ENCODE measurements around the gene FKBP1B. TPM values are rescaled to one million over a fixed set of nuclear protein-coding genes. Genes with fewer than 3 reads are reported as not detected.

The FKBP1B gene
- total RNA-seq, 2 experiments from 2014 or later = 0.47 TPM; not detected in 1

DNA sequence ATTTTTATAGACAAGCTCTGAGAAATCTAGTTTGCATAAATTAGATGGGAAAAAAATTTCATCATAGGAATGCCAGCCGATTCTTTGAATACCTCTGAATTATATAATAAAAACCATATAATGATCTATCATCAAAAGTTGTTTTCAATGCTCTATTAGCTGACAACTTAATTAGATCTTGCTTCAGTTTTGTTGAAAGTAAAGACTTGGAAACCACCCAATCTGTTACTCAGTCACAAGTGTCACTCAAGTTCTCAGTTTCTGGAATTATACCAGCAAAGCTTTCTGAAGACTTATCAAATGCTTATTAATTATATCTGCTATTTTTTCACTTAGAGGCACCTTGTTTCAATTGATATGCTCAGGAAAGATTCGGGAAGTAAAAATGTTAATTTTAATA, 52.5 kb downstream of the FKBP1B start:
- Histone ChIP-seq H3K4me1 (ENCODE audit: insufficient read depth, low read length) (no peaks in the 10 kb centered on the region), H3K36me3 (ENCODE audit: insufficient read depth, low read length) (peaks cover 8% of the 10 kb centered on the region), H3K9me3 (ENCODE audit: control insufficient read depth in 1 of 2, insufficient read depth in 1 of 2, low read length in 2 of 2) (peaks cover 0 to 13% of the 10 kb centered on the region in 2 experiments), H3K27ac (ENCODE audit: low read depth in 1 of 2, low read length in 2 of 2) (no peak overlapping the region), H3K27me3 (ENCODE audit: control insufficient read depth in 1 of 2, insufficient read depth in 2 of 2, low read length in 2 of 2) (no peaks in the 10 kb centered on the region), H3K4me3 (ENCODE audit: low read length) (no peak overlapping the region)
- Mint-ChIP-seq H3K4me1 (ENCODE audit: low read depth) (no peaks in the 10 kb centered on the region), H3K4me3 (no peak overlapping the region), H3K36me3 (ENCODE audit: low read depth) (peaks cover 49% of the 10 kb centered on the region), H3K9me3 (peaks cover 7% of the 10 kb centered on the region), H3K27me3 (no peaks in the 10 kb centered on the region), H3K27ac (no peak overlapping the region)
- CTCF ChIA-PET = no interaction called here
- intact Hi-C loops (cut with DNase I, micrococcal nuclease) = no loop called here
- TF ChIP-seq CTCF (IDR thresholded peaks at IDR 0.05) = no peak
- POLR2A ChIA-PET = no interaction called here
- no peak for ATAC-seq (ENCODE audit: poor library complexity)
- no peak for DNase-seq

- CTCF ChIA-PET = no interaction called here
- POLR2A ChIA-PET = no interaction called here
- intact Hi-C loops (cut with DNase I, micrococcal nuclease) = no loop called here
Measured at GRCh38 chr2:24102677-24103076, 53.1 kb downstream of the FKBP1B start.

GRCh38 chr2:24104110-24104650, 54.6 kb downstream of the FKBP1B start:
- H3K27me3 ChIP-seq (ENCODE audit: control insufficient read depth in 1 of 2, insufficient read depth in 2 of 2, low read length in 2 of 2) = no peaks in the 10 kb centered on the region
- no peak overlapping the region for H3K4me3 Mint-ChIP-seq
- peaks cover 8% of the 10 kb centered on the region for H3K36me3 ChIP-seq (ENCODE audit: insufficient read depth, low read length)
- no peak overlapping the region for H3K4me3 ChIP-seq (ENCODE audit: low read length)
- H3K27me3 Mint-ChIP-seq = no peaks in the 10 kb centered on the region
- peaks cover 13% of the 10 kb centered on the region for H3K9me3 Mint-ChIP-seq
- H3K4me1 ChIP-seq (ENCODE audit: insufficient read depth, low read length) = no peaks in the 10 kb centered on the region
- intact Hi-C loops (cut with DNase I, micrococcal nuclease) = no loop called here
- H3K27ac ChIP-seq (ENCODE audit: low read depth in 1 of 2, low read length in 2 of 2) = no peak overlapping the region
- ATAC-seq (ENCODE audit: poor library complexity) (no peak), DNase-seq (no peak)
- peaks cover 52% of the 10 kb centered on the region for H3K36me3 Mint-ChIP-seq (ENCODE audit: low read depth)
- ChIA-PET CTCF (no interaction called here), POLR2A (no interaction called here)
- TF ChIP-seq CTCF (IDR thresholded peaks at IDR 0.05) = no peak
- H3K4me1 Mint-ChIP-seq (ENCODE audit: low read depth) = no peaks in the 10 kb centered on the region
- peaks cover 0 to 18% of the 10 kb centered on the region in 2 experiments for H3K9me3 ChIP-seq (ENCODE audit: control insufficient read depth in 1 of 2, insufficient read depth in 1 of 2, low read length in 2 of 2)
- H3K27ac Mint-ChIP-seq = no peak overlapping the region

More at GRCh38 chr2:24102677-24103076, 53.1 kb downstream of the FKBP1B start:
- no peak for TF ChIP-seq CTCF (IDR thresholded peaks at IDR 0.05)
- peaks cover 0 to 13% of the 10 kb centered on the region in 2 experiments for H3K9me3 ChIP-seq (ENCODE audit: control insufficient read depth in 1 of 2, insufficient read depth in 1 of 2, low read length in 2 of 2)
- H3K4me1 Mint-ChIP-seq (ENCODE audit: low read depth) = no peaks in the 10 kb centered on the region
- H3K4me3 ChIP-seq (ENCODE audit: low read length) = no peak overlapping the region
- H3K9me3 Mint-ChIP-seq = peaks cover 12% of the 10 kb centered on the region
- ATAC-seq (ENCODE audit: poor library complexity) (no peak), DNase-seq (no peak)
- H3K36me3 ChIP-seq (ENCODE audit: insufficient read depth, low read length) = peaks cover 8% of the 10 kb centered on the region
- no peaks in the 10 kb centered on the region for H3K4me1 ChIP-seq (ENCODE audit: insufficient read depth, low read length)
- no peaks in the 10 kb centered on the region for H3K27me3 ChIP-seq (ENCODE audit: control insufficient read depth in 1 of 2, insufficient read depth in 2 of 2, low read length in 2 of 2)
- no peak overlapping the region for H3K27ac Mint-ChIP-seq
- H3K27ac ChIP-seq (ENCODE audit: low read depth in 1 of 2, low read length in 2 of 2) = no peak overlapping the region
- no peaks in the 10 kb centered on the region for H3K27me3 Mint-ChIP-seq
- no peak overlapping the region for H3K4me3 Mint-ChIP-seq
- peaks cover 55% of the 10 kb centered on the region for H3K36me3 Mint-ChIP-seq (ENCODE audit: low read depth)
